ENCODE measurements around the gene FAM13B. TPM values are rescaled to one million over a fixed set of nuclear protein-coding genes. Genes with fewer than 3 reads are reported as not detected.

The FAM13B gene
- total and polyA plus RNA-seq, 11 donors, result 6.8 to 42.0 (median 25.3) TPM

DNA sequence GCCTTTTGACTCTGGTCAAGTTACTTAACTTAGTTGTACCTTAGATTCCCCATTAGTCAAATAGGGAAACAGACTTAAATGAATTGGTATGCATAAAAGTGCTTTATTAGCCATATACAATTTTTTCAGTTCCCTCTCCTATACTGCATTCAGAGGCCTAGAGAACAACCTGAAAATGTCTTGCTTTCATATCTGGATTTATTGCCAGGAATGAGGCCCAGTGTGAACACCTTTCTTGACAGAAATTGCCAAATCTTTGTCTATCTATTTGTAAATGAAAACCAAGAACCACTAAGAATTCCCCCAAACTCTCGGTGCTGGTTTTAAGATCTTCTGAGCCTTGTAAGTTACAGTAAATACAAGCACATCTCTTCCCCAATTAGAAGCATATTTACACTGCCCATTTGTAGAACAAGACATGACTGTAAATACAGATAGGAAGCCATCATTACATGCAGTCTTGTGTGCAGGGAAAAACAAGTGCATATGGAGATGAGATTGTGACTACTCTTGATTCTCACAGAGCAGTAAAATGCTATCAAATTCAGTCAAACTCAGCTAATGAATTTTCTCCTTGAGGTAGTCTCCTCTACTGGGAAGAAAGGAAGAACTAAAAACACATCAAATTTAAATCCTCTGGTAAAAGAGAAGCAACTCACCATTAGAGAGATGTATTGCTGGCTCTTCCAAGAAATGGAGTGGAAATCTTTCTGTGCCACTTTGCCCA lies 5.2 kb upstream of the FAM13B start:
- Histone ChIP-seq H3K4me1 (peaks cover 0 to 23% (median 7%) of the 10 kb centered on the region in 12 donors), H3K9me3 (no peaks in the 10 kb centered on the region), H3K27me3 (no peaks in the 10 kb centered on the region), H3K27ac (no peak overlapping the region), H3K36me3 (no peaks in the 10 kb centered on the region), H3K4me3 (no peak overlapping the region)
- intact Hi-C loops (cut with DNase I), result loop anchor here (2.0 to 10.0 kb wide), 10 partner anchors 31 to 403 kb away; partner anchors contain the start of genes NME5 (in 2 of the 10) and HNRNPA0 (in 1 of the 10)
- TF ChIP-seq POLR2A (IDR thresholded peaks at IDR 0.05), result no peak
- TF ChIP-seq, protein P1, sequence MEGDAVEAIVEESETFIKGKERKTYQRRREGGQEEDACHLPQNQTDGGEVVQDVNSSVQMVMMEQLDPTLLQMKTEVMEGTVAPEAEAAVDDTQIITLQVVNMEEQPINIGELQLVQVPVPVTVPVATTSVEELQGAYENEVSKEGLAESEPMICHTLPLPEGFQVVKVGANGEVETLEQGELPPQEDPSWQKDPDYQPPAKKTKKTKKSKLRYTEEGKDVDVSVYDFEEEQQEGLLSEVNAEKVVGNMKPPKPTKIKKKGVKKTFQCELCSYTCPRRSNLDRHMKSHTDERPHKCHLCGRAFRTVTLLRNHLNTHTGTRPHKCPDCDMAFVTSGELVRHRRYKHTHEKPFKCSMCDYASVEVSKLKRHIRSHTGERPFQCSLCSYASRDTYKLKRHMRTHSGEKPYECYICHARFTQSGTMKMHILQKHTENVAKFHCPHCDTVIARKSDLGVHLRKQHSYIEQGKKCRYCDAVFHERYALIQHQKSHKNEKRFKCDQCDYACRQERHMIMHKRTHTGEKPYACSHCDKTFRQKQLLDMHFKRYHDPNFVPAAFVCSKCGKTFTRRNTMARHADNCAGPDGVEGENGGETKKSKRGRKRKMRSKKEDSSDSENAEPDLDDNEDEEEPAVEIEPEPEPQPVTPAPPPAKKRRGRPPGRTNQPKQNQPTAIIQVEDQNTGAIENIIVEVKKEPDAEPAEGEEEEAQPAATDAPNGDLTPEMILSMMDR (IDR thresholded peaks at IDR 0.05), result no peak
- WGBS, 4 donors, result 87 to 92% (median 88%) methylated on average over 1 of the region's 1 CpG
- ATAC-seq (no peak), DNase-seq (no peak)

DNA sequence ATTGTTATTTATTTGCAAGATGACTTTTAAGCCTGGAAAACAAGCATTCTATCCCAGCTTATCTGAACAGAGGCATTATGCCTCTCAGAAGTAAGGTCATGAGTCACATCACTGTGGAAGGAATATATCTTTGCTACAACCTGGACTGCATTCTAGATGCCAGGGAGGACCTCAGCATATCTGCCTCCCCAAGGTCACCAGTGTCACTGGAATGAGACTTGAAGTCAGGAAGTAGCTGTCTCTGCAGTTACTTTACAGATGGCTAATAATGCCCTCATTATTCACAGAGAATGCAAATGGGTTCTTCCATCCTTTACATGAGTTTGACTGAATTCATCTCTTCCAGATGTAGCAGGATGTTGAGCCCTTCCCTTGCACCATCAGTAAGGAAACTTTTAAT lies 4.4 kb upstream of the FAM13B start:
- peaks cover 0 to 24% (median 7%) of the 10 kb centered on the region in 12 donors for H3K4me1 ChIP-seq
- no peak for DNase-seq
- no peaks in the 10 kb centered on the region for H3K36me3 ChIP-seq
- H3K9me3 ChIP-seq, result no peaks in the 10 kb centered on the region
- no peak for ATAC-seq
- H3K27me3 ChIP-seq, result no peaks in the 10 kb centered on the region
- intact Hi-C loops (cut with DNase I), result loop anchor here (2.0 to 10.0 kb wide), 10 partner anchors 32 to 402 kb away; partner anchors contain the start of genes NME5 (in 2 of the 10) and HNRNPA0 (in 1 of the 10)
- no peak overlapping the region for H3K27ac ChIP-seq
- TF ChIP-seq POLR2A (IDR thresholded peaks at IDR 0.05), result no peak
- TF ChIP-seq, protein P1 (IDR thresholded peaks at IDR 0.05), result no peak
- no peak overlapping the region for H3K4me3 ChIP-seq

DNA sequence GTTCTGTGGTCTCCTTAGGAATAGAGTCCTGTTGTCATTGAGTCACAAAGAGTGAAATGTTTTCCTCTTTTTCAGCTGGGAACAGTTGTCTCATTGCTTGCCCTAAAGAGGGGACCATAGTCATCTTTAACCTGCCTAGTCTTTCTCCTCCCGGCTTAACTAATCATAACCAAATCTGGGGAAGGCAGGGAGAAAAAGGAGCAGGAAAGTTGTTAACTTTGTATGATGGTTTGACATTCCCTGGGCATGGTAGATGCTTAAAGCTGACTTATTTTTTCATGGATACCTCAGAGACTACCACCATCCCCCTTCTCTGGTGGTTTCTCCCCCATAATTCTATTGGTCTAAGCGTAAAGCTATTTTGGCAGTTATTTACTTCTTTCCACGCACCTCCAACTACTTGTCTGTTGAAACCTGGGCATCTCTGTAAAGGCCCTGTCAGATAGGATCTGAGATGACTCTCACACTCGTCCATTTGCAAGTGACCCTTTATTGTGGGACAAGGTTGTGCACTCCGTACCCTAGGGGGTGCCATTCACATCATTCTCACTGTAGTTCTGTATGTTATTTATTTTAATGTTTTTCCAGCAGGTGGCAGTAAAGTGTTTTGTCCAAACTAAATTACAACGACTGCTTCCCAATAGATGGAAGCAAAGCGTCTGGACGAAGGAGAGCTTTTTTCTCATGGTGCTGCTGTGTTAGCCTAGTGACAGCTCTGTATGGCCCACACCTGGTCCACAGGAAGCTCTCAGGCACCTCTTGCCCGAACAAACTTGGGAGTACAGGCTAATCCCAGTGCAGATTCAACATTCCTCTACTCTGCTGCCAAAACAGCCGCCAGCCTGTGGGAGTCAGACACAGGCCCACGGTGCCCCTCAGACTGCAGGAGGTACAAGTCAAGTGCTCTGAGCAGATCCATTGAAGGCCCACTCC lies 3.0 kb upstream of the FAM13B start:
- intact Hi-C loops (cut with DNase I), result loop anchor here (1.0 to 10.0 kb wide), 12 partner anchors 32 to 401 kb away; partner anchors contain the start of genes NME5 (in 2 of the 10) and HNRNPA0 (in 1 of the 10)

More for the DNA sequence above, 3.0 kb upstream of the FAM13B start:
- Histone ChIP-seq H3K27ac (peak overlapping the region in 5 of 12 donors; percentile 23 to 55 (median 48)), H3K4me1 (peaks cover 0 to 38% (median 19%) of the 10 kb centered on the region in 12 donors), H3K9me3 (no peaks in the 10 kb centered on the region), H3K36me3 (no peaks in the 10 kb centered on the region), H3K27me3 (no peaks in the 10 kb centered on the region), H3K4me3 (no peak overlapping the region)
- no peak for TF ChIP-seq POLR2A (IDR thresholded peaks at IDR 0.05)
- TF ChIP-seq, protein P1 (IDR thresholded peaks at IDR 0.05), result peak; percentile 70 to 95 (median 84)
- ATAC-seq, result peak; percentile 50 to 70 (median 60)
- WGBS, 4 donors, result 32 to 34% (median 33%) methylated on average over 11 of the region's 11 CpGs
- DNase-seq, result peak in 4 of 5 donors; percentile 48 to 65 (median 62)
